ENCODE measurements around the gene SMARCD3. TPM values are rescaled to one million over a fixed set of nuclear protein-coding genes. Genes with fewer than 3 reads are reported as not detected.

The SMARCD3 gene
- total and polyA plus RNA-seq, 12 donors: 77.7 to 175 (median 97.6) TPM

GRCh38 chr7:151249732-151250072, 1.2 kb upstream of the SMARCD3 start:
- intact Hi-C loops (cut with DNase I): loop anchor here in 5 of 10 donors (5.0 to 10.0 kb wide), 3 partner anchors 53 to 125 kb away; partner anchors contain the start of gene ASB10 (in 1 of the 5)
- Histone ChIP-seq H3K4me3 (peak overlapping the region; percentile 34 to 80 (median 74)), H3K27me3 (peaks cover 0 to 76% (median 5%) of the 10 kb centered on the region in 7 donors), H3K36me3 (no peaks in the 10 kb centered on the region), H3K27ac (peak overlapping the region; percentile 86 to 99 (median 97)), H3K9me3 (no peaks in the 10 kb centered on the region), H3K4me1 (peaks cover 17 to 91% (median 79%) of the 10 kb centered on the region in 9 donors)
- WGBS, 2 donors: 14 to 15% methylated on average over 5 of the region's 5 CpGs
- DNase-seq (peak; percentile 59 to 80), ATAC-seq (peak; percentile 24 to 66 (median 60))
- TF ChIP-seq CTCF (IDR thresholded peaks at IDR 0.05): no peak

GRCh38 chr7:151249034-151249731, 689 bp upstream of the SMARCD3 start:
- WGBS, 2 donors: 1 to 3% methylated on average over 45 of the region's 45 CpGs
- H3K36me3 ChIP-seq: no peaks in the 10 kb centered on the region
- peak overlapping the region; percentile 34 to 80 (median 74) for H3K4me3 ChIP-seq
- H3K4me1 ChIP-seq: peaks cover 17 to 91% (median 82%) of the 10 kb centered on the region in 9 donors
- intact Hi-C loops (cut with DNase I): loop anchor here in 5 of 10 donors (5.0 to 10.0 kb wide), 3 partner anchors 53 to 124 kb away; partner anchors contain the start of gene ASB10 (in 1 of the 5)
- ATAC-seq (peak; percentile 21 to 47 (median 38)), DNase-seq (peak; percentile 63 to 74)
- H3K9me3 ChIP-seq: no peaks in the 10 kb centered on the region
- peak overlapping the region; percentile 86 to 99 (median 97) for H3K27ac ChIP-seq
- TF ChIP-seq CTCF (IDR thresholded peaks at IDR 0.05): no peak
- H3K27me3 ChIP-seq: peaks cover 0 to 81% (median 6%) of the 10 kb centered on the region in 7 donors

- peaks cover 0 to 75% (median 6%) of the 10 kb centered on the region in 7 donors for H3K27me3 ChIP-seq
- intact Hi-C loops (cut with DNase I): loop anchor here in 6 of 10 donors (2.0 to 10.0 kb wide), 4 partner anchors 55 to 123 kb away; partner anchors contain the start of gene ASB10 (in 1 of the 6)
- H3K4me3 ChIP-seq: peak overlapping the region; percentile 63 to 80 (median 74)
- peak in 5 of 8 donors; percentile 5 to 25 (median 10) for ATAC-seq
- H3K36me3 ChIP-seq: peaks cover 0 to 3% (median 0%) of the 10 kb centered on the region in 9 donors
- H3K27ac ChIP-seq: peak overlapping the region; percentile 86 to 99 (median 97)
- no peaks in the 10 kb centered on the region for H3K9me3 ChIP-seq
- WGBS, 2 donors: 4 to 7% methylated on average over 29 of the region's 29 CpGs
- no peak for TF ChIP-seq CTCF (IDR thresholded peaks at IDR 0.05)
- H3K4me1 ChIP-seq: peaks cover 21 to 92% (median 82%) of the 10 kb centered on the region in 9 donors
- no peak for DNase-seq
Measured at GRCh38 chr7:151247611-151248345, 716 bp downstream of the SMARCD3 start.

All from heart right ventricle (tissue), 16 donors.